HTR-8/SVneo (cell line): Measurements from ENCODE around the gene NSRP1.
A peak's percentile ranks its signal among the peaks of the same experiment; 100 is the strongest.
"Not testable (repeated sequence)": the region's sequence is repeated elsewhere in the genome, so short reads cannot be mapped to it uniquely, and the experiment has no call there.

Experiments
- DNase-seq: peaks from one replicate; pipeline ENCODE4 v3.0.0; 2011; ENCODE audit warnings: low spot score, mixed read lengths; ENCODE audit not compliant: insufficient read length
- FAIRE-seq: peaks from 2 replicates; lab custom pipeline; 2011; peaks lifted over from hg19 to GRCh38; lab: Jason Lieb, UNC

The NSRP1 gene

GRCh38 chr17:30172560-30172959, 55.9 kb downstream of the NSRP1 start:
- no peak for DNase-seq
- no peak for FAIRE-seq

- FAIRE-seq (no peak), DNase-seq (no peak)
Measured at GRCh38 chr17:30173649-30174048, 57.0 kb downstream of the NSRP1 start.

DNA sequence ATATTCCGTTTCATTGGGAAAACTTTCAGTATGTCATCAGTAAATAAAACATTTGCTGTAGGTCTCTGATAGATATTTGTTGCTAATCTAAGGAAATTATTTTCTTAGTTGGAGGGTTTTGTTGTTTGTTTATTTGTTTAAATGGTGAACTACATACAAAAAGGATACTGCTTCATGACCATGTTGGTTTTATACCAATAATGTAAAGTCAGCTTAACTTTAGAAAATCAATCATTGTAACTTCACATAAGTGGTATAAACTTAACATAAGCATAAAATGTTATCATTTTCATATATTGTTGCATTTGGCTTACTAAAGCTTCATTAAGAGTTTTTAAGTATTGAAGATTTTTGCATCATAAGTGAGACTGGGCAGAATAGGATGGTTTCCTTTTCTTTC, 57.9 kb downstream of the NSRP1 start:
- FAIRE-seq: no peak

GRCh38 chr17:30176855-30177254, 60.2 kb downstream of the NSRP1 start:
- DNase-seq (no peak), FAIRE-seq (no peak)

More for the DNA sequence above, 57.9 kb downstream of the NSRP1 start:
- no peak for DNase-seq

DNA sequence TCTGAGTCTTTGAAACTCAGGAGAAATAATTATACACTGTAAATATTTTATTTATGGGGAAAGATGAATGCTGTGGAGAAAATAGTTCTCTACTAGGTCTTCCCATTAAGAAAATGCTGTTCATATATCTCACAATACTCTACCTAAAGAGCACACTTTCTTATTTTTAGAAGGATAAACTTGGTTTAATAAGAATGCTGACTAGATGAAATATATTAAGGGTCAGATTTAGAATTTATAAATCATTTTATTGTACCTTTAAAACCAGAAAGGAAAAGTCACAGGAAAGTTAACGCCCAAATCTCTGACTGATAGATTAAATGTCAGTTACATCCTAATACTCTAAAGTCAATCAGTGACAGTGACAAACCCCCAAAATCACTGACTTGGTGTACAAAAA, 70.1 kb downstream of the NSRP1 start:
- FAIRE-seq (no peak), DNase-seq (no peak)

- peak; percentile 4 for FAIRE-seq
Measured at GRCh38 chr17:30187573-30187972, 71.0 kb downstream of the NSRP1 start.

GRCh38 chr17:30188211-30188939, 71.8 kb downstream of the NSRP1 start:
- FAIRE-seq: no peak
- no peak for DNase-seq

More at GRCh38 chr17:30187573-30187972, 71.0 kb downstream of the NSRP1 start:
- DNase-seq: no peak

GRCh38 chr17:30191072-30191471, 74.5 kb downstream of the NSRP1 start:
- no peak for FAIRE-seq

GRCh38 chr17:30196504-30196903, 79.9 kb downstream of the NSRP1 start:
- no peak for DNase-seq
- FAIRE-seq: no peak

More at GRCh38 chr17:30191072-30191471, 74.5 kb downstream of the NSRP1 start:
- DNase-seq: no peak

- no peak for FAIRE-seq
Measured at GRCh38 chr17:30197416-30197815, 80.8 kb downstream of the NSRP1 start.

DNA sequence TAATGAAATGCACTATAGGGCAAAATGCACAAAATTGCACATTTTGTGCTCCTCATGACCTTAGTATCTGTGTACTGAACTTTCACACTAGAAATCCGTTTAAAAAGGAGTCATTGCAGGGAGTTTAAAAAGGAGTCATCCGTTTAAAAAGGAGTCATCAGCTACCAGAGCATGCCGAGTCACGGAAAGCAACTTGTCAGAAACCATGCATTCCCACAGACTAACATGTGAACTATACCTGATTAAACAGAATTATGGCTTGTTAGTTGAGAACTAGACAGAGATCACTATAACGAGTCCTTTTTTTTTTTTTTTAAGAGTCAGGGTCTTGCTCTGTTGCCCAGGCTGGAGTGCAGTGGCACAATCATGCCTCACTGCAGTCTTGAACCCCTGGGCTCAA, 83.0 kb downstream of the NSRP1 start:
- FAIRE-seq: no peak
- DNase-seq: no peak

More at GRCh38 chr17:30197416-30197815, 80.8 kb downstream of the NSRP1 start:
- no peak for DNase-seq

DNA sequence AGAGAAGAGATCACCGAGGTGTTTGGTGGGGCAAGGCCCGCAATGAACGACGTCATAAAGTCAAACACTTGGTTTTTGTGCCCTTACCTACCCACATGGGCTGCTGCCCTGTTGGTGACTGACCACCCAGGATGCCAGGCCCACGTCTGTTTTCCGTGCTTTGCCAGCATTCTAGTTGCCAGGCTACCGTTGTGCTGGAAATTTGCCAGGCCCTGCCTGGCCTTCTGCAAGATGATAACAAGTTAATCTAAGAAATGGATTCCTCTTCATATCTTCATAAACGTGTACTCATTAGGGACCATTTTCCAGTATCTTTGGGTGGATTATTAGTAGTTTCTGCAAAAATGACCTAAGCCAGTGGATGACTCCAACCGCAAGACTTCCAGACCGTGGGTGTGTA, 83.5 kb downstream of the NSRP1 start:
- FAIRE-seq (no peak), DNase-seq (no peak)

DNA sequence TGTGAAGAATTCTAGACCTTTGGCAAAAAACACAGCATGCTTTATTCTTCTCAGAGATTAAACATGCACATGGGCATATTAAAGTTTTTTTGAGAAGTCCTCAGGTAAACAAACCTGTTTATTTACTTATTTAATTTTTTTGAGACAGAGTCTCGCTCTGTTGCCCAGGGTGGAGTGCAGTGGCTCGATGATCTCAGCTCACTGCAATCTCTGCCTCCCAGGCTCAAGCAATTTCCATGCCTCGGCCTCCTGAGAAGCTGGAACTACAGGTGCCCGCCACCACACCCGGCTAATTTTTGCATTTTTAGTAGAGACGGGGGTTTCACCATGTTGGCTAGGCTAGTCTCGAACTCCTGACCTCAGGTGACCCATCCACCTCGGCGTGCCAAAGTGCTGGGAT, 84.0 kb downstream of the NSRP1 start:
- not testable (repeated sequence) for FAIRE-seq, DNase-seq

DNA sequence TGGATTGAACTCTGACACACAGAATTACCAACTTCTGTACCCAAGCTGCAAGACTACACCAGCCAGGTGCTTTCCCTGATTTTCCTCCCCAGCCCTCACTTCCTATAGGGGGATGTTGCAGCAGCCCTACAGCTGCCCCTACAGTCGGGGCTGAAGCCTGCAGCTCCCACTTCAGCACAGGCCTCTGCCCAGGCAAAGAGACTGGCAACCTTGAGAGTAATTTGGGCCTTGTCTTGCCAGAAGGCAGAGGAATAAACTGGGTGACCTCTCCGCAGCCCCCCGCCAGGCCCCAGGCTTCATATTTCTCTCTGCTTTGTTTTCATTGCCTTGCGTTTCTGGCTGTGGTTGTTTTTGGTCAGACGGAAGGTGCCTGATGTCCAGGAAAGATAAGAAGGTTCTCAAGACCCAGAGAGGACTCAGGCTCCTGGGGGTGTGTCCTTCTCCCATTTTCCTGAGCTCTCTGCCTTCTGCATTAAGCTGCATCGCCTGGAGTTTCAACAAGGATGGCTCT, 86.9 kb downstream of the NSRP1 start:
- no peak for DNase-seq
- FAIRE-seq: no peak

GRCh38 chr17:30207655-30208054, 91.0 kb downstream of the NSRP1 start:
- FAIRE-seq: no peak

GRCh38 chr17:30208214-30208613, 91.6 kb downstream of the NSRP1 start:
- DNase-seq (no peak), FAIRE-seq (no peak)

More at GRCh38 chr17:30207655-30208054, 91.0 kb downstream of the NSRP1 start:
- no peak for DNase-seq

DNA sequence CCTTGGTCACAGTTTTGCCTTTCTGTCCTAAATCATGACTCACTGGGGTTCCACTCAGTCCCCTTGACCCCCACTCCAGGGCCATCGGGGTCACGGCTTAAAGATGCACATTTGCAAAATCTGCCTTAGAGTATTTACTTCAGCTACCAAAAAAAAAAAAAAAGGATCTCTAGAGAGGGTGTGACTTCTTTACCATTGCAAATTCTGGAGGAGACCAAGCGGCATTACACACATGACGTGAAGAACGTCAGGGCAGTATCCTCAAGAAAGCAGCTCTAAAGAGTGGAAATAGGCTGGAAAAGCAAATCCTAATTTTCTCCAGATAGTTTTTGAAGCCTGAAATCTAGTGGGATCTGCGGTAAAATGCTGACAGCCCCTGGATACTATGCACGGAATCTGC, 93.3 kb downstream of the NSRP1 start:
- DNase-seq (no peak), FAIRE-seq (no peak)

- FAIRE-seq: no peak
- no peak for DNase-seq
Measured at GRCh38 chr17:30210366-30210765, 93.8 kb downstream of the NSRP1 start.

GRCh38 chr17:30210901-30211300, 94.3 kb downstream of the NSRP1 start:
- DNase-seq (no peak), FAIRE-seq (no peak)

DNA sequence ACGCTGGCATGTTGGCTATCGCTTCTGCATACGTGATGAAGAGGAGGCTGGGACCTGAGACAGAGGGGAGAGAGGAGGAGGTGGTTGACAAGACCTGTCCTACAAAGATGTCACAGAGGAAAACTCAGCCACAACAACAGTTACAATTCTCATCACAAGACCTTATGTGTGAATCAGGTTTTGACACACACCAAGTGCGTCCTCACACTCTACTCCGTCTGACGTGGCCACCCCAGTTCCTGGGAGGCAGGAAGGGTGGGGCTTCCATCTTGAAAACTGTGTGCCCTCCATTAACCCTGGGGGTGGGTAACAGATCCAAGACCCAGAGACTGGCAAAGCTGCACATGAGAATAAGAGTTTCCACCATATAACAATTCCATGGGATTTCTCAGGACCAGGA, 94.8 kb downstream of the NSRP1 start:
- FAIRE-seq (no peak), DNase-seq (no peak)

DNA sequence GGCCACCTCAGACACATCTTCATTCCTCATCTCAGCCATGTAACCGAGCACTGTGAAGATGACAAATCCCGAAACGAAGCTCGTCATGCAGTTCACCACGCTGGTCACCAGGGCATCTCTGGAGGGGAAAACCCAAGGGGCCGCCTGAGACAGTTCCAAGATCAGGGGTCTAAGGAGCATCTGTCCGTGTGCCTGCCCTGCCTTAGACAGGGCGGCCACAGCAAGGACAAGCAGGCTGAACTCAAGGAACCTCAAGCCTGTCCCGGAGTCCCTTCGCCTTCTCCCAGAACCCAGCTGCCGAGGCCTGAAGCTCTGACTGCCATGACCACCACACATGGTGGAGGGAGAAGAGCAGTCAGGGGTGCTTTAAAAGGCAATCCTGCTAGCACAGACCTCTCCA, 96.1 kb downstream of the NSRP1 start:
- no peak for DNase-seq
- no peak for FAIRE-seq

- FAIRE-seq (no peak), DNase-seq (no peak)
Measured at GRCh38 chr17:30217054-30217453, 100.4 kb downstream of the NSRP1 start.
